Skeletal muscle tissue (tissue), 4 donors: Measurements from ENCODE around the gene SLITRK5. TPM values are rescaled to one million over a fixed set of nuclear protein-coding genes. Genes with fewer than 3 reads are reported as not detected.

ENCODE experiments used
- H3K27ac ChIP-seq: one replicate; pipeline ENCODE4 v1.7.0; 2013; ENCODE audit warnings: mild to moderate bottlenecking, low read depth, low read length, inconsistent platforms
- H3K27me3 ChIP-seq, 3 donors: one replicate each; pipeline ENCODE4 v1.7.0; 2013; ENCODE audit warnings: low read length in 3 of 3; ENCODE audit not compliant: control insufficient read depth in 3 of 3, insufficient read depth in 3 of 3
- H3K36me3 ChIP-seq, 3 donors: one replicate each; pipeline ENCODE4 v1.7.0; 2013; ENCODE audit warnings: low read length in 3 of 3; ENCODE audit not compliant: control insufficient read depth in 3 of 3, insufficient read depth in 3 of 3
- H3K4me1 ChIP-seq, 3 donors: one replicate each; pipeline ENCODE4 v1.7.0; 2013; ENCODE audit warnings: low read length in 3 of 3, mild to moderate bottlenecking in 3 of 3; ENCODE audit not compliant: control insufficient read depth in 3 of 3, insufficient read depth in 3 of 3
- H3K4me3 ChIP-seq, 3 donors: one replicate each; pipeline ENCODE4 v1.7.0; 2013; ENCODE audit warnings: low read length in 3 of 3
- H3K9ac ChIP-seq, 3 donors: one replicate each; pipeline ENCODE4 v1.7.0; 2013; ENCODE audit warnings: low read length in 3 of 3, mild to moderate bottlenecking in 3 of 3, moderate library complexity in 2 of 3, low read depth in 1 of 3
- H3K9me3 ChIP-seq, 3 donors: one replicate each; pipeline ENCODE4 v1.7.0; 2013; ENCODE audit warnings: low read length in 3 of 3; ENCODE audit not compliant: control insufficient read depth in 3 of 3
- total RNA-seq: library from RNA; depleted of rRNA; stranded (reverse); fragments of >200 nt; gene quantifications from one replicate; pipeline ENCODE4 v1.2.3, GENCODE V29; 2014
- donor health status: Osteomylitis.

The SLITRK5 gene
- total RNA-seq, 1 donor from 2014 or later = 2.6 TPM

- H3K27ac ChIP-seq = no peak overlapping the region
- no peaks in the 10 kb centered on the region for H3K4me1 ChIP-seq
- H3K9ac ChIP-seq = no peak overlapping the region
- no peaks in the 10 kb centered on the region for H3K27me3 ChIP-seq
- H3K4me3 ChIP-seq = no peak overlapping the region
- no peaks in the 10 kb centered on the region for H3K9me3 ChIP-seq
- no peaks in the 10 kb centered on the region for H3K36me3 ChIP-seq
Measured at GRCh38 chr13:87698268-87698667, 27.1 kb downstream of the SLITRK5 start.

GRCh38 chr13:87709947-87710346 is 38.8 kb downstream of the SLITRK5 start:
- no peaks in the 10 kb centered on the region for H3K27me3 ChIP-seq
- H3K27ac ChIP-seq = no peak overlapping the region
- no peak overlapping the region for H3K9ac ChIP-seq
- H3K4me1 ChIP-seq = no peaks in the 10 kb centered on the region
- H3K9me3 ChIP-seq = no peaks in the 10 kb centered on the region
- H3K36me3 ChIP-seq = no peaks in the 10 kb centered on the region
- no peak overlapping the region for H3K4me3 ChIP-seq

- Histone ChIP-seq H3K4me1 (no peaks in the 10 kb centered on the region), H3K27me3 (no peaks in the 10 kb centered on the region), H3K9me3 (no peaks in the 10 kb centered on the region), H3K27ac (no peak overlapping the region), H3K4me3 (no peak overlapping the region), H3K36me3 (no peaks in the 10 kb centered on the region), H3K9ac (no peak overlapping the region)
Measured at GRCh38 chr13:87712012-87712411, 40.8 kb downstream of the SLITRK5 start.
